ENCODE measurements around the gene TRMT44.

GRCh38 chr4:8427761-8428287, 12.8 kb upstream of the TRMT44 start:
- TF ChIP-seq CTCF (conservative IDR thresholded peaks at IDR 0.05; ENCODE audit: low read depth, low read length) (no peak), EZH2 (IDR thresholded peaks at IDR 0.05; ENCODE audit: borderline replicate concordance, low read depth, low read length, poor library complexity, severe bottlenecking) (no peak)

Data from A673 (cell line).